Smooth muscle cell (in vitro differentiated cells): ENCODE results near the gene FAHD1. TPM values are rescaled to one million over a fixed set of nuclear protein-coding genes. Genes with fewer than 3 reads are reported as not detected.
A peak's percentile ranks its signal among the peaks of the same experiment; 100 is the strongest.

Source experiments
- DNase-seq: peaks from one replicate; lab custom pipeline; 2025; ENCODE audit not compliant: unreplicated experiment; lab: John Stamatoyannopoulos, UW
- H2AFZ ChIP-seq: fragments of 200-600 bp; sonication (generic); 2 replicates; pipeline ENCODE4 v1.6.0; 2016; ENCODE audit warnings: antibody characterized with exemption, low read depth, mild to moderate bottlenecking
- H3F3A ChIP-seq: fragments of 200-600 bp; sonication (generic); 2 replicates; pipeline ENCODE4 v1.6.0; 2017; ENCODE audit warnings: antibody characterized with exemption, low read depth
- H3K27ac ChIP-seq: fragments of 200-600 bp; sonication (generic); 2 replicates; pipeline ENCODE4 v1.5.1; 2016; ENCODE audit warnings: low read depth, mild to moderate bottlenecking
- H3K27me3 ChIP-seq: fragments of 200-600 bp; sonication (generic); 2 replicates; pipeline ENCODE4 v1.6.1; 2016; ENCODE audit warnings: low read depth, mild to moderate bottlenecking
- H3K36me3 ChIP-seq: fragments of 200-600 bp; sonication (generic); 2 replicates; pipeline ENCODE4 v1.5.1; 2016; ENCODE audit warnings: low read depth
- H3K4me1 ChIP-seq: fragments of 200-600 bp; sonication (generic); 2 replicates; pipeline ENCODE4 v1.5.1; 2016; ENCODE audit warnings: low read depth
- H3K4me2 ChIP-seq: fragments of 200-600 bp; sonication (generic); 2 replicates; pipeline ENCODE4 v1.6.0; 2016; ENCODE audit warnings: mild to moderate bottlenecking
- H3K4me3 ChIP-seq: fragments of 200-600 bp; sonication (generic); 2 replicates; pipeline ENCODE4 v1.5.1; 2016; ENCODE audit warnings: mild to moderate bottlenecking
- H3K79me2 ChIP-seq: fragments of 200-600 bp; sonication (generic); 2 replicates; pipeline ENCODE4 v1.6.0; 2016; ENCODE audit warnings: low read depth, mild to moderate bottlenecking
- H3K9ac ChIP-seq: fragments of 200-600 bp; sonication (generic); 2 replicates; pipeline ENCODE4 v1.6.0; 2016; ENCODE audit warnings: low read depth
- H3K9me3 ChIP-seq: fragments of 200-600 bp; sonication (generic); replicated peaks from 2 replicates; pipeline ENCODE4 v1.5.1; 2016; ENCODE audit warnings: low read depth
- H4K20me1 ChIP-seq: fragments of 200-600 bp; sonication (generic); 2 replicates; pipeline ENCODE4 v1.6.0; 2016; ENCODE audit warnings: low read depth
- CTCF ChIP-seq: fragments of 200-600 bp; sonication (generic); IDR thresholded peaks from 2 replicates; pipeline ENCODE4 v1.5.1; 2017; ENCODE audit warnings: borderline replicate concordance, mild to moderate bottlenecking, antibody characterized with exemption; ENCODE audit not compliant: insufficient read depth, poor library complexity, severe bottlenecking
- WGBS: methylation state at CpG from one replicate; pipeline ENCODE4 v1.1.7; 2016; ENCODE audit warnings: low lambda C conversion rate; 5-methylcytosine and 5-hydroxymethylcytosine counted together
- polyA plus RNA-seq: library from polyadenylated mRNA; unstranded; fragments of >200 nt; fragmentation: Nextera tagmentation; extraction: Ambion mirVana; gene quantifications from 2 replicates; pipeline ENCODE4 v1.2.1, GENCODE V29; 2016
- total RNA-seq: library from RNA; depleted of rRNA; stranded (reverse); fragments of >200 nt; gene quantifications from 2 replicates; pipeline ENCODE4 v1.2.3, GENCODE V29; 2014

FAHD1 gene
- total RNA-seq (25.0 and 32.4 TPM in 2 replicates), polyA plus RNA-seq (32.4 and 32.8 TPM in 2 replicates)

- no peaks in the 10 kb centered on the region for H3K27me3 ChIP-seq
Observed at GRCh38 chr16:1826691-1827573, at the start of gene FAHD1, which contains the start of gene HAGH. Gene FAHD1, plus strand, starts transcription at chr16:1827206. Its CDS starts 33 bp downstream, at chr16:1827239. Gene HAGH, minus strand, starts transcription at chr16:1826825. Its CDS starts 38 bp downstream, at chr16:1826787.

GRCh38 chr16:1777375-1778199, 49.4 kb upstream of the FAHD1 start:
- no peak overlapping the region for H3K27ac ChIP-seq
- no peaks in the 10 kb centered on the region for H3K36me3 ChIP-seq
- H3K79me2 ChIP-seq = peaks cover 26% of the 10 kb centered on the region
- no peak overlapping the region for H3K9ac ChIP-seq
- 93% methylated on average over 31 of the region's 36 CpGs for WGBS
- H3K9me3 ChIP-seq = no peaks in the 10 kb centered on the region
- H4K20me1 ChIP-seq = peaks cover 30% of the 10 kb centered on the region
- DNase-seq = no peak
- H3K4me2 ChIP-seq = no peak overlapping the region
- H3K4me3 ChIP-seq = no peak overlapping the region
- H2AFZ ChIP-seq = no peak overlapping the region
- no peak for TF ChIP-seq CTCF
- no peaks in the 10 kb centered on the region for H3K27me3 ChIP-seq
- H3K4me1 ChIP-seq = peaks cover 11% of the 10 kb centered on the region
- H3F3A ChIP-seq = peaks cover 7% of the 10 kb centered on the region

More at GRCh38 chr16:1826691-1827573, at the start of gene FAHD1, which contains the start of gene HAGH:
- peaks cover 31% of the 10 kb centered on the region for H3K79me2 ChIP-seq
- 1% methylated on average over 86 of the region's 104 CpGs for WGBS
- H3K4me1 ChIP-seq = peaks cover 18% of the 10 kb centered on the region
- peak within 1 kb of the TSS; percentile 74 for H3K9ac ChIP-seq
- no peak for TF ChIP-seq CTCF
- no peaks in the 10 kb centered on the region for H4K20me1 ChIP-seq
- peak within 1 kb of the TSS; percentile 66 for H3K27ac ChIP-seq
- peak within 1 kb of the TSS; percentile 87 for H3K4me2 ChIP-seq
- H3K9me3 ChIP-seq = no peaks in the 10 kb centered on the region
- no peaks in the 10 kb centered on the region for H3K36me3 ChIP-seq
- H2AFZ ChIP-seq = peak within 1 kb of the TSS; percentile 87
- peak; percentile 90 for DNase-seq
- no peaks in the 10 kb centered on the region for H3F3A ChIP-seq
- H3K4me3 ChIP-seq = peak within 1 kb of the TSS; percentile 83

GRCh38 chr16:1778200-1779179, 48.5 kb upstream of the FAHD1 start:
- Histone ChIP-seq H3K4me3 (no peak overlapping the region), H3K4me1 (peaks cover 11% of the 10 kb centered on the region), H4K20me1 (peaks cover 30% of the 10 kb centered on the region), H3K79me2 (peaks cover 26% of the 10 kb centered on the region), H3K4me2 (no peak overlapping the region), H2AFZ (no peak overlapping the region), H3K9me3 (no peaks in the 10 kb centered on the region), H3K36me3 (no peaks in the 10 kb centered on the region), H3K27me3 (no peaks in the 10 kb centered on the region), H3F3A (peaks cover 7% of the 10 kb centered on the region), H3K27ac (no peak overlapping the region), H3K9ac (no peak overlapping the region)
- TF ChIP-seq CTCF = no peak
- WGBS = 94% methylated on average over 33 of the region's 34 CpGs
- DNase-seq = no peak
